Gastrocnemius medialis (tissue), 4 donors: ENCODE data around the gene CATSPERB.
"Not testable (repeated sequence)": the region's sequence is repeated elsewhere in the genome, so short reads cannot be mapped to it uniquely, and the experiment has no call there.

ENCODE experiments used
- CTCF ChIP-seq, 5 experiments: fragments of 450-650 bp in 3 of 5; fragments of 200-600 bp in 2 of 5; sonication (generic) in 2 of 5; IDR thresholded peaks in 4 of 5; conservative IDR thresholded peaks in 1 of 5; 1 replicate in 4 of 5; 2 replicates in 1 of 5; pipeline ENCODE4 v1.5.1; 2016 to 2019; ENCODE audit warnings: antibody characterized with exemption in 5 of 5, mild to moderate bottlenecking in 3 of 5, moderate library complexity in 3 of 5
- POLR2A ChIP-seq, 2 donors: fragments of 450-650 bp; IDR thresholded peaks; one replicate each; pipeline ENCODE4 v1.6.1; 2017; ENCODE audit warnings: antibody characterized with exemption in 2 of 2, mild to moderate bottlenecking in 2 of 2, moderate library complexity in 2 of 2

- TF ChIP-seq CTCF (IDR thresholded peaks at IDR 0.05 in 4 of 5, conservative IDR thresholded peaks at IDR 0.05 in 1 of 5); POLR2A (IDR thresholded peaks at IDR 0.05): not testable (repeated sequence)
These were observed 164.1 kb downstream of the CATSPERB start for GRCh38 chr14:91567827-91568226.
